Measurements from ENCODE around the gene TBX1.

The TBX1 gene

GRCh38 chr22:19738664-19739447, 21.7 kb upstream of the TBX1 start:
- no peak for DNase-seq

GRCh38 chr22:19739448-19739895, 21.1 kb upstream of the TBX1 start:
- DNase-seq = no peak

DNA sequence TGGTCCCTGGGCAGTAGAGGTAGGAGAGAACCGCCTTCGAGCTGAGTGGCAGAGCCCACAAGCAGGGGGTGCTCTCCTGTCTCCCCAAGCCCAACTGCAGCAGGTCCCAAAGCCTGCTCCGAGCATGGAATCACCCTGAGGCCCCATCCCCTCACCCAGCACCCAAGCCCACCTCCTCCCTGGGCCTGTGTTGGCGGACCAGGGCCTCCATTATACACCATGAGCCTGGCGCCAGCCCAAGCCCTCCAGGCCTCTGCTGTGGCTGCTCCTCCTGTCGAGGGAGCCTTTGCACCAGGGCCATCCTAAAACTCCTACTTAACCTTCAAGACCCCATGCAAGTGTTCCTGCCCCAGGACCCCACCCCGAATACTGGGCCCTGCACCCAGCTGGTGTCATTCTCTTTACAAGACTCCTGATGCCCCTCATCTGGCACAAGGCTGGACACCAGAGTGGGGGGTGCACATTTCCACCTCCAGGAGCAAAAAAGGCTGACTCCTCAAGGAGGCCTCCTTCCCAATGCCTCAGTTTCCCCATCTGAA, 20.6 kb upstream of the TBX1 start:
- no peak for DNase-seq

- DNase-seq = no peak
Measured at GRCh38 chr22:19740586-19740985, 20.0 kb upstream of the TBX1 start.

GRCh38 chr22:19741053-19741452, 19.5 kb upstream of the TBX1 start:
- DNase-seq = no peak

DNA sequence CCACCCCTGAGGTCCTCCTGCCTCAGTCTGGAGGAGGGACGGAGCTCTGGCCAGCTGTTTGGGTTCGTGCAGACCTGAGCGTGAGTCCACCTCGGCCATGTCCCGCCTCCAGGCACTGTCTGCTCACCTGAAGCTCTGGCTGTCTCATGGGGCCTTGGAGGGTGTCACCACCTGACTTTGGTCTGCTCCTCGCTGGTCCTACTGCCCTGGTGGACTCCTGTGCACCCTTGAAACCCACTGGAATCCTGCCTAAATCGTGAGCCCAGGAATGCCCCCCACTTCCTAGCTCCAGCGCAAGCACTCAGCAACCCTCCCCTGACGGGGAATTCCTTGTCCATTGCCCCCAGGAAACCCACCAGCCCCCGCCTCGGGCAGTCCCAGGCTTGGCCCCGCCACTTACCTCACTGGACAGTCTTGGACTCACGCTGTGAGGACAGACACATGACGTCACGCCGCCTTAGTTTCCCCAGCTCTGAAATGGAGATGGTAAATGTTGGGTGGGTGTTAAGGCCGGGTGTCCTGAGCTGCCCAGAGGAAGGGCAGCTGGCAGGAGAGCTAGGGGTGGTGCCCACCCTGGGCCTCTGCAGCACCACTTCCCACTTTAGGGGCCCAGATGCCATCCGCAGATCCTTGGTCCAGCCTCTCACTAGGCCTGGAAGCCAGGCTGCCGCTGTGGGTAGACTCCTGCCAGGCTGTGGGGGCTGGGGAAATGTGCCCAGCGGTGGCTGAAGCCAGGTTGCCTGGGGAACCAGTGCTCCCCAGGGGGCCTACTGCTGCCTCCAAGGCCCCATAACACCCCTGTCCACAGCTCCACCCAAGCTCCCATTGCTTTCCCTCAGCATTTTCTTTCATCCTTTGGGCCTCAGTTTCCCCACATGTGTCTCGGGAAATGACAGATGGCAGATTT, 18.2 kb upstream of the TBX1 start:
- no peak for DNase-seq

DNA sequence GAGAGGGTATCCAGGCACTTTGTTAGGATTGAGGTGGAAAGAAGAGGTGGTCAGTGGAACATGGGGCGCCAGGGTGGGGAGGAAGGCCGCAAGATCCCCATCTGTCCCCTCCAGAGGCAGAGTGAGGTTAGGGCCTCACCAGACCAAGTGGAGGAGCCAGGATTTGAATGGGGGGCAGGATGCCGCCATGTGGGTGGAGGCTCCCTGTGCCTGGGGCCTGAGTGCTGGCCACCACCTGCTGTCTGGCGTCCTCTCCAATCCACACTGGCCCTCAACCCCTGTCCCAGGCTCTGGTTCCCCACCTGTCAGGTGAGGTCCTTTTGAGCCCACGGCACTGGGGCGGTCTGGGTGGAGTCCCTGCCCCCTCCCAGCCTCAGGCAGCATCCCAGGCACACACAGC, 17.5 kb upstream of the TBX1 start:
- DNase-seq = no peak

- DNase-seq = no peak
Measured at GRCh38 chr22:19743651-19744050, 16.9 kb upstream of the TBX1 start.

- no peak for DNase-seq
Measured at GRCh38 chr22:19744350-19745006, 16.1 kb upstream of the TBX1 start.

GRCh38 chr22:19745155-19746101, 15.2 kb upstream of the TBX1 start:
- no peak for DNase-seq

DNA sequence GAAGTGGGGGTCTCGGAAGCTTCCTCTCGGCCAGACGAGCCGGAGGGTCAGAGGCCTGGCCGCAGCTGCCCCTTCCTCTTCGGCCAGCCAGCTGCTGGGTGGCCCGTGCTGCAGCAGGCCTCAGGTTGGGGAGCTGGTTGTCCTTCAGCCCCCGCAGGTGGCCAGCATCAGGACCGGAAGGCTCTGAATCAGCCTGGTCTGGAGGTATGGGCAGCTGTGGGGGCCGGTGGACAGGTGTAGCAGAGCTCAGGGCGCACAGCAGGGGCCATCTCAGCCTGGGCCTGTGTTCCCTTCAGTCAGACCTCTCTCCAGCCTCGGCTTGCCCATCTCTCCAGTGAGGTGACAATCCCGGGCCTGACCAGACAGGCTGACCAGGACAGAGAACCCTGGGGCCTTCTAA, 13.9 kb upstream of the TBX1 start:
- DNase-seq = no peak

DNA sequence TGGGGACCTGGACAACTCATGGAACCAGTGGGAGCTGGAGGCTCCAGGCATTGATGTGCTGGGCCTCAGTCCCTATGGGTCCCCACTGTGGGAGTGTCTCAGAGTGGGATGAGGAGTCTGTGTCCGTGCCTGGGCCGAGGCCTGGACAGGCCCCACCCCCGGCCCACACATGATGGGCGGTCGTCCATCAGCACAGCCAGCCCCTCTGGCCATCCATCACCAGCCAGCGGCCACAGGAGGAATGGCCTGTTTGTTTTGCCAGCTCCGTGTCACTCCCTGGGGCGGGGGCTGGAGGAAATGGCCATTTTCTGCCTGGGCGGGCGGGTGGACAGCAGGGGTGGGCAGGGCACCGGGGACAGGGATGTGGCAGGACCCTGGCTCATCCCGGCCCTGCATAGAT, 13.0 kb upstream of the TBX1 start:
- no peak for DNase-seq

DNA sequence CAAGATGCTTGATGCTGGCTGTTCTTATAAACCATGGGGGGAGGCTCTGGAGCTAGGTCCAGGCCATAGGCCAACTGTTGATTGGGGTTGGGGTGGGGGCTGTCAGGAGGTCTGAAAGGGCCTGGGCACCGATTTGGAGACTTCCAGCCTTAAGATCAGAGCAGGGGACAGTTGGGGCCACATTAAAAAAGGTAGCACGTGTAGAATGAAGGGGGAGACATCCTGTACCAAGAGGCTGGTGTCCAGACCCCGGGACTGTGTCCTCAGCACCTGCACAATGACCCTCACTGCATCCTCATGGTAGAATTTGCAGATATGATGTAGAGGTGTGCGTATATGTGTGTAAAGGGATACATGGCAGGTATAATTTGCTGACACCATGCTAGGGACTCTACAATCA, 12.4 kb upstream of the TBX1 start:
- no peak for DNase-seq

DNA sequence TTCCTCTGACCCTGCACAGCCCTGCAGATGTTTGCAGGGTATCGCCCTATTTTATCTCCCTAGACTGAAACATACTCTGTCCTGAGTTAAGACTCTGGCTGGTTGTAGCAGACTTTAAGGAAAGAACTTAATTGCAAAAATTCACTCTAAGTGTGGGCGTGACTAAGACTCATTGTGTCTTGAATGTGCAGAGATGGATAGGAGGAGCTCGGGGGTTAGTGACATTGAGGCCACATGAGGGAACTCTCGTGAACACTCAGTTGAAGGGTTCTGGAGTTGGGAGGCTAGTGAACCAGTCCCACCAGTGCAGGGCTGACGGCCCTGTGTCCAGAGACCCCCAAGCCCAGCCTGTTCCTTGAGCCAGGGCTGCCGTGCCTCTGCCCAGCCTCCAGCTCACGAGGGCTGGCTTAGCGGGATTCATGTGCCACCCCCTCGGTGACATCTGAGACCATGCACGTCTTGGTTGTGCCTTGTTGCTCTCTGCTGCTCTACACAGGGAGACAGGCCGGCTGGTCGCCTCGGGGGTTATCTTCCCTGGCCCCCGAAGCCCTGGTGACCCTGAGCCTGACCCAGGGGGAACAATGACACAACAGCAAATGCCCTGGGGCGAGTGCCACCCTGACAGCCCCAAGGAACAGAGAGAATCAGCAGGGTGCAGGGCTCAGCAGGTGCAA, 11.4 kb upstream of the TBX1 start:
- no peak for DNase-seq

DNA sequence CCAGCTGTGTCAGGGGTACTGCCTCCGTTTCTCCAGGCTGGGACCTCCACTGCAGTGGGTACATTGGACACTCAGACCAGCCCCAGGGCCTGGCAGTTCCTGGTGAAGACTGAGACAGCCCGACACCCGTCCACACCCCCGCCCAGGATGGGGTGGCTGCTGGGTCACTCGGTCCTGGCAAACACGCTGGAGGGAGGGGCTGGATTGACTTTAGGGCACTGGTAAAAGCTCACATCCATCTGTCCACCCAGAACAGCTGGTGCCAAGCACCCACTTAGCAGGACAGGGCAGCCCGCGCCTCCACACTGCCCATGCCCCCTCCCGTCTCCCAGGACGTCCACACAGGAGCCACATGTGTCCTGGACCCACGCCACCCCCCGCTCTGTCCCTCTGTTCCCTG, 10.7 kb upstream of the TBX1 start:
- DNase-seq = no peak

DNA sequence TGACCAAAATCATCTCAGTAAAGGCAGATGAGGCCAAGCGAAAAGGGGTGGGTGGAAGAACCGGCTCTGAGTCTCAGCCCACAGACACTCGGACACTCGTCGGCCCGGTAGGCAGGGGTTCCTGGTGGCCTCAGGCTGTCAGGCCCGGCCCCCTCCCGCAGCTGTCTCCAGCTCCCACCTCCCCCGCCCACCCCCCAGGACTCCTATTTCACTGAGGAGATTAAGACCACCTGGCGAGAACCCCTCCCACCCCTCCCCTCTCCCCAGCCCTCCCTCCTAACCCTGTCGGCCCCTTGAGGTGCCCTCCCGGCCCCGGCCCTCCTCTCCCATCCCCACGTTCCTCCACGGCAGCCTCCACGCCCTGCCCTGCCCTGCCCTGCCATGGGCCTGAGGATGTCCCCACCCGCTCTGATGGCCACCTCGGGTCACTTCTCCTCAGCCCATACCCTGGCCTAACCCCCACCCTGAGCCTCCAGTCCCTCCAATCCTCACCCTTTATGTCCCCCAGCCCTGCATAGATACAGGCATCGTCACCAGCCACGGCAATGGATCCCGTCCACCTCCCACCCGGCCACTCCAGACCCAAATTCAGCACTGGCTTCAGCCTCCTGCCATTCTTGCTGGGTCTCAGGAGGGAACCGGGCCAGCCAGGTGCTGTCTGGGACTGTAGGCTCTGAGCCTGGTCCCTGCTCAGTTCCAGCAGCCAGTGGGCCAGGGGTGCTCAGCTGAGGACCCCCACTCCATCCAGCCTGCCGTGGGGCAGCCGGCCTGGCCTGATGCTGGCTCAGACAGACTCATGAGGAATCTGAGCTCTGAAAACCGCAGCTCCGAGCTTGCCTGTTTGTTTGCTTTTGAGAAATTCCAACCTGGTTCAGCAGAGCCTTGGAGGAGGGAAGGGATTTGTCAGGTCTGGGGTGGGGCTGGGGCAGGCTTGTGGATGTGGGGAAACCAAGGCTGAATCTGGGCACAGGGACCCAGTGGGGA, 9.8 kb upstream of the TBX1 start:
- DNase-seq = no peak

DNA sequence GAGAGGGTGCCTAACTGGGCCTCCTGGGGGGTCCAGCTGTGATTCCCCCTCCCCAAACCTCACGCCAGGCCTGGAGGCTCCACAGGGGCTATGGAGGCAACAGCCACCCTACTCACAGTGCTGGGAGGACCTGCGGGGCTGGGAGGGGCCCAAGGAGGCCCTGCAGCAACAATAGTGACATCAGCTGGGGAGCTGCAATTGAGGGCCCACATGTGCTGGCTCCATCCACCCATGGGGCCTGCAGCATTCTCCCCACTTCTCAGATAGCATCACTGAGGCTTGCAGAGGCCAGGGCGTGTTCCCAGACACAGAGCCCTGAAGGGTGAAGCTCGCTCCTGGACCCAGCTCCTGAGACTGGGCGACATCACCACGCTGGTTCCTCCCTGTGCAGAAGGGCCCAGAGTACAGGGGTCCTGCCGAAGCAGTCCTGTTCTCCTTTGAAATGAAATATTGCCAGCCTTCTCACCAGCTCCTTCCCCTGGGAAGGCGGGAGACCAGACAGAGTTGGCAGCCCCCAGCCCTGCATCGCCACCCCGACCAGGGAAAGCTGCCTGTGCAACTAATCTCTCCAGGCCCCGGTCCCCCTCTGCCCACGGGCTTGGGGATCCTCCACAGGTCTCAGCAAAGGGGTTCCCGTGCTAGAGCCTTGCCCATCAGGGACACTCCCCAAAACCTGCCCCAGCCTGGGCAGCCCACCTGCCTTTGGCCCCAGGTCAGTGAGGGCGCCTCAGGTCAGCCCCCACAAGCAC, 8.9 kb upstream of the TBX1 start:
- no peak for DNase-seq

- DNase-seq = no peak
Measured at GRCh38 chr22:19753090-19753842, 7.3 kb upstream of the TBX1 start.
